Measurements from ENCODE around the gene CACNG5.

Gene CACNG5

GRCh38 chr17:66829386-66829864 lies 5.5 kb upstream of the CACNG5 start:
- Histone ChIP-seq H3K79me2 (ENCODE audit: control insufficient read depth, insufficient read depth, low read length, poor library complexity) (no peaks in the 10 kb centered on the region), H2BK120ac (ENCODE audit: insufficient read depth, low read length, poor library complexity) (no peak overlapping the region), H3K79me1 (ENCODE audit: low read length) (no peaks in the 10 kb centered on the region), H3K4me2 (ENCODE audit: low read length) (no peak overlapping the region), H2BK12ac (ENCODE audit: low read length) (no peak overlapping the region), H4K8ac (ENCODE audit: low read depth, low read length) (no peak overlapping the region), H3K18ac (ENCODE audit: low read length) (no peak overlapping the region), H3K9ac (ENCODE audit: low read length) (no peak overlapping the region), H4K12ac (ENCODE audit: low read depth, low read length) (no peak overlapping the region), H3K36me3 (ENCODE audit: control insufficient read depth in 1 of 2, insufficient read depth in 2 of 2, low read length in 2 of 2) (no peaks in the 10 kb centered on the region), H3K4me1 (ENCODE audit: control insufficient read depth in 1 of 2, insufficient read depth in 2 of 2, low read length in 2 of 2) (no peaks in the 10 kb centered on the region), H3K23ac (ENCODE audit: low read length) (no peak overlapping the region), H2BK5ac (ENCODE audit: low read depth, low read length, poor library complexity) (no peak overlapping the region), H2AFZ (ENCODE audit: insufficient read depth, low read length, poor library complexity) (no peak overlapping the region), H3K4ac (ENCODE audit: low read depth, low read length) (no peak overlapping the region), H3K9me3 (ENCODE audit: insufficient read depth, low read depth, low read length) (no peaks in the 10 kb centered on the region), H3K14ac (ENCODE audit: low read length) (no peak overlapping the region), H2AK5ac (ENCODE audit: low read length) (no peak overlapping the region), H3K27me3 (ENCODE audit: insufficient read depth, low read length) (no peaks in the 10 kb centered on the region), H4K91ac (ENCODE audit: low read depth, low read length) (no peak overlapping the region), H3K27ac (ENCODE audit: low read depth, low read length) (no peak overlapping the region), H3K4me3 (ENCODE audit: low read depth, low read length) (no peak overlapping the region)
- DNase-seq: peak; percentile 25 to 64
- WGBS (ENCODE audit: extremely low coverage, insufficient coverage, insufficient read length): no CpG with 5 or more reads among the region's 18 CpGs

GRCh38 chr17:66829883-66830282 lies 5.0 kb upstream of the CACNG5 start:
- H3K27ac ChIP-seq (ENCODE audit: low read depth, low read length): no peak overlapping the region
- no peak overlapping the region for H3K14ac ChIP-seq (ENCODE audit: low read length)
- no peak overlapping the region for H3K18ac ChIP-seq (ENCODE audit: low read length)
- peaks cover 2% of the 10 kb centered on the region for H3K27me3 ChIP-seq (ENCODE audit: insufficient read depth, low read length)
- no peak overlapping the region for H2BK120ac ChIP-seq (ENCODE audit: insufficient read depth, low read length, poor library complexity)
- no peak overlapping the region for H3K4ac ChIP-seq (ENCODE audit: low read depth, low read length)
- no peak overlapping the region for H4K8ac ChIP-seq (ENCODE audit: low read depth, low read length)
- no peak overlapping the region for H2BK5ac ChIP-seq (ENCODE audit: low read depth, low read length, poor library complexity)
- no peak overlapping the region for H3K9ac ChIP-seq (ENCODE audit: low read length)
- H4K12ac ChIP-seq (ENCODE audit: low read depth, low read length): no peak overlapping the region
- no peak overlapping the region for H2AFZ ChIP-seq (ENCODE audit: insufficient read depth, low read length, poor library complexity)
- H3K4me3 ChIP-seq (ENCODE audit: low read depth, low read length): no peak overlapping the region
- no peak overlapping the region for H2BK12ac ChIP-seq (ENCODE audit: low read length)
- no peaks in the 10 kb centered on the region for H3K79me2 ChIP-seq (ENCODE audit: control insufficient read depth, insufficient read depth, low read length, poor library complexity)
- no CpG with 5 or more reads among the region's 10 CpGs for WGBS (ENCODE audit: extremely low coverage, insufficient coverage, insufficient read length)
- H3K4me1 ChIP-seq (ENCODE audit: control insufficient read depth in 1 of 2, insufficient read depth in 2 of 2, low read length in 2 of 2): no peaks in the 10 kb centered on the region
- no peak overlapping the region for H4K91ac ChIP-seq (ENCODE audit: low read depth, low read length)
- no peak overlapping the region for H2AK5ac ChIP-seq (ENCODE audit: low read length)
- H3K23ac ChIP-seq (ENCODE audit: low read length): no peak overlapping the region
- H3K36me3 ChIP-seq (ENCODE audit: control insufficient read depth in 1 of 2, insufficient read depth in 2 of 2, low read length in 2 of 2): no peaks in the 10 kb centered on the region
- H3K9me3 ChIP-seq (ENCODE audit: insufficient read depth, low read depth, low read length): no peaks in the 10 kb centered on the region
- no peak overlapping the region for H3K4me2 ChIP-seq (ENCODE audit: low read length)
- H3K79me1 ChIP-seq (ENCODE audit: low read length): no peaks in the 10 kb centered on the region
- DNase-seq: no peak

- H3K27ac ChIP-seq (ENCODE audit: low read depth, low read length): no peak overlapping the region
- no peaks in the 10 kb centered on the region for H3K36me3 ChIP-seq (ENCODE audit: control insufficient read depth in 1 of 2, insufficient read depth in 2 of 2, low read length in 2 of 2)
- H3K9ac ChIP-seq (ENCODE audit: low read length): no peak overlapping the region
- no peak overlapping the region for H3K18ac ChIP-seq (ENCODE audit: low read length)
- no peak overlapping the region for H3K14ac ChIP-seq (ENCODE audit: low read length)
- H4K12ac ChIP-seq (ENCODE audit: low read depth, low read length): no peak overlapping the region
- H3K79me2 ChIP-seq (ENCODE audit: control insufficient read depth, insufficient read depth, low read length, poor library complexity): no peaks in the 10 kb centered on the region
- H2AFZ ChIP-seq (ENCODE audit: insufficient read depth, low read length, poor library complexity): no peak overlapping the region
- no peak overlapping the region for H2BK5ac ChIP-seq (ENCODE audit: low read depth, low read length, poor library complexity)
- H3K23ac ChIP-seq (ENCODE audit: low read length): no peak overlapping the region
- H2AK5ac ChIP-seq (ENCODE audit: low read length): no peak overlapping the region
- no peaks in the 10 kb centered on the region for H3K79me1 ChIP-seq (ENCODE audit: low read length)
- no peak overlapping the region for H3K4me3 ChIP-seq (ENCODE audit: low read depth, low read length)
- H2BK120ac ChIP-seq (ENCODE audit: insufficient read depth, low read length, poor library complexity): no peak overlapping the region
- no peak overlapping the region for H4K8ac ChIP-seq (ENCODE audit: low read depth, low read length)
- H3K4ac ChIP-seq (ENCODE audit: low read depth, low read length): no peak overlapping the region
- no peak overlapping the region for H3K4me2 ChIP-seq (ENCODE audit: low read length)
- H4K91ac ChIP-seq (ENCODE audit: low read depth, low read length): no peak overlapping the region
- WGBS (ENCODE audit: extremely low coverage, insufficient coverage, insufficient read length): no CpG with 5 or more reads among the region's 4 CpGs
- no peak for DNase-seq
- H3K4me1 ChIP-seq (ENCODE audit: control insufficient read depth in 1 of 2, insufficient read depth in 2 of 2, low read length in 2 of 2): no peaks in the 10 kb centered on the region
- no peaks in the 10 kb centered on the region for H3K9me3 ChIP-seq (ENCODE audit: insufficient read depth, low read depth, low read length)
- peaks cover 7% of the 10 kb centered on the region for H3K27me3 ChIP-seq (ENCODE audit: insufficient read depth, low read length)
- H2BK12ac ChIP-seq (ENCODE audit: low read length): no peak overlapping the region
Observed at GRCh38 chr17:66830451-66830850, 4.5 kb upstream of the CACNG5 start.

GRCh38 chr17:66831383-66832210 lies 3.3 kb upstream of the CACNG5 start:
- no peaks in the 10 kb centered on the region for H3K36me3 ChIP-seq (ENCODE audit: control insufficient read depth in 1 of 2, insufficient read depth in 2 of 2, low read length in 2 of 2)
- no peak overlapping the region for H3K14ac ChIP-seq (ENCODE audit: low read length)
- no peak overlapping the region for H2AFZ ChIP-seq (ENCODE audit: insufficient read depth, low read length, poor library complexity)
- no peak overlapping the region for H3K4ac ChIP-seq (ENCODE audit: low read depth, low read length)
- H4K8ac ChIP-seq (ENCODE audit: low read depth, low read length): no peak overlapping the region
- no peaks in the 10 kb centered on the region for H3K79me1 ChIP-seq (ENCODE audit: low read length)
- no peak overlapping the region for H4K12ac ChIP-seq (ENCODE audit: low read depth, low read length)
- H3K4me3 ChIP-seq (ENCODE audit: low read depth, low read length): no peak overlapping the region
- no peak overlapping the region for H3K23ac ChIP-seq (ENCODE audit: low read length)
- no peak overlapping the region for H2AK5ac ChIP-seq (ENCODE audit: low read length)
- peaks cover 11% of the 10 kb centered on the region for H3K27me3 ChIP-seq (ENCODE audit: insufficient read depth, low read length)
- H3K4me1 ChIP-seq (ENCODE audit: control insufficient read depth in 1 of 2, insufficient read depth in 2 of 2, low read length in 2 of 2): no peaks in the 10 kb centered on the region
- no CpG with 5 or more reads among the region's 14 CpGs for WGBS (ENCODE audit: extremely low coverage, insufficient coverage, insufficient read length)
- no peaks in the 10 kb centered on the region for H3K79me2 ChIP-seq (ENCODE audit: control insufficient read depth, insufficient read depth, low read length, poor library complexity)
- DNase-seq: no peak
- no peak overlapping the region for H4K91ac ChIP-seq (ENCODE audit: low read depth, low read length)
- no peak overlapping the region for H2BK5ac ChIP-seq (ENCODE audit: low read depth, low read length, poor library complexity)
- no peak overlapping the region for H2BK120ac ChIP-seq (ENCODE audit: insufficient read depth, low read length, poor library complexity)
- no peak overlapping the region for H3K9ac ChIP-seq (ENCODE audit: low read length)
- no peak overlapping the region for H3K18ac ChIP-seq (ENCODE audit: low read length)
- H3K9me3 ChIP-seq (ENCODE audit: insufficient read depth, low read depth, low read length): no peaks in the 10 kb centered on the region
- no peak overlapping the region for H2BK12ac ChIP-seq (ENCODE audit: low read length)
- no peak overlapping the region for H3K27ac ChIP-seq (ENCODE audit: low read depth, low read length)
- H3K4me2 ChIP-seq (ENCODE audit: low read length): no peak overlapping the region

Data from trophoblast cell (in vitro differentiated cells and primary cell).